ENCODE results near the gene SPECC1. TPM values are rescaled to one million over a fixed set of nuclear protein-coding genes. Genes with fewer than 3 reads are reported as not detected.
"Not testable (repeated sequence)": the region's sequence is repeated elsewhere in the genome, so short reads cannot be mapped to it uniquely, and the experiment has no call there.

The SPECC1 gene
- total RNA-seq, 1 donor from 2014 or later = 35.6 TPM

DNA sequence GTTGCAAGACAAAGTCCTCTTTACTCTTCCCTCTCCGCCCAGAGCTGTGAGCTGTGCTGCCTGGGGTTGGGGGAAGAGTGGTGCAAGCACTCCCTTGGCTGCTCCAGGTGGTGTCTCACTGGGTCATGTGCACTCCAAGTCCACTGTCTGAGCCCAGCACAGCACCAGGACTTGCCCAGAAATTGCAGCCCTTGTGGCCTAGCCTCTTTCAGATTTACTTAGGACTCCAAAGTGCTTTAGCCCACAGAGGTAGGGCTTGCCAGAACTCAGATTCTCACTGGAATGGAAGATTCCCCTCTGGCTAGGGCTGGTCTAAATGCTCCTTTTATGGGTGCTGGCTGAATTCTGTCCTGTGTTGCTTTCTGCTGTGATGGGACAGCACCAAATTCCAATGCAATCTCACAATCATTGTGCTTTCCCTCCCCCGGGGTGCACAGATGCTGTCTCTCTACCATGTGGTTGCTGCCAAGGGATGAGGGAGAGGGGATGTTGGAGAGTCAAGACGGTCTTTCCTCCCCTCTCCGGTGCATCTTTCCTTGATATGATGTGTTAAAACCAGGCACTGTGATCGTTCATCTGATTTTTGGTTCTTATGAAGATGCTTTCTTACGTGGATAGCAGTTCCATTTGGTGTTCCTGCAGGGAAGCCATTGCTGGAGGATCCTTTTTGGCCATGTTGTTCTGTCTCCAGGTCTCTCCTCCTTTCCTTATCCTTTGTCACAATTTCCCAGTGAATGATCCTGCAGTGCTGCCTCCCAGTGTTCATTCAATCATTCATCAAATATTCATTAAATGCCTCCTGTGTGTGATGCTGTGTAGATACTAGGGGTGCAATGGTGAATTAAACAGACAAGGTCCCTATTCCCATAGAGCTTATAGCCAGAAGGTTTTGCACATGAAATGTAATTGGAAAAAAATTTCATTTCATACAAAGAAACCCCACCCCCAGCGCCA, 216.3 kb downstream of the SPECC1 start:
- peaks cover 3% of the 10 kb centered on the region for H3K9me3 Mint-ChIP-seq
- TF ChIP-seq, protein P1, sequence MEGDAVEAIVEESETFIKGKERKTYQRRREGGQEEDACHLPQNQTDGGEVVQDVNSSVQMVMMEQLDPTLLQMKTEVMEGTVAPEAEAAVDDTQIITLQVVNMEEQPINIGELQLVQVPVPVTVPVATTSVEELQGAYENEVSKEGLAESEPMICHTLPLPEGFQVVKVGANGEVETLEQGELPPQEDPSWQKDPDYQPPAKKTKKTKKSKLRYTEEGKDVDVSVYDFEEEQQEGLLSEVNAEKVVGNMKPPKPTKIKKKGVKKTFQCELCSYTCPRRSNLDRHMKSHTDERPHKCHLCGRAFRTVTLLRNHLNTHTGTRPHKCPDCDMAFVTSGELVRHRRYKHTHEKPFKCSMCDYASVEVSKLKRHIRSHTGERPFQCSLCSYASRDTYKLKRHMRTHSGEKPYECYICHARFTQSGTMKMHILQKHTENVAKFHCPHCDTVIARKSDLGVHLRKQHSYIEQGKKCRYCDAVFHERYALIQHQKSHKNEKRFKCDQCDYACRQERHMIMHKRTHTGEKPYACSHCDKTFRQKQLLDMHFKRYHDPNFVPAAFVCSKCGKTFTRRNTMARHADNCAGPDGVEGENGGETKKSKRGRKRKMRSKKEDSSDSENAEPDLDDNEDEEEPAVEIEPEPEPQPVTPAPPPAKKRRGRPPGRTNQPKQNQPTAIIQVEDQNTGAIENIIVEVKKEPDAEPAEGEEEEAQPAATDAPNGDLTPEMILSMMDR (IDR thresholded peaks at IDR 0.05; ENCODE audit: unreplicated experiment) = no peak
- no peak overlapping the region for H3K27ac Mint-ChIP-seq

DNA sequence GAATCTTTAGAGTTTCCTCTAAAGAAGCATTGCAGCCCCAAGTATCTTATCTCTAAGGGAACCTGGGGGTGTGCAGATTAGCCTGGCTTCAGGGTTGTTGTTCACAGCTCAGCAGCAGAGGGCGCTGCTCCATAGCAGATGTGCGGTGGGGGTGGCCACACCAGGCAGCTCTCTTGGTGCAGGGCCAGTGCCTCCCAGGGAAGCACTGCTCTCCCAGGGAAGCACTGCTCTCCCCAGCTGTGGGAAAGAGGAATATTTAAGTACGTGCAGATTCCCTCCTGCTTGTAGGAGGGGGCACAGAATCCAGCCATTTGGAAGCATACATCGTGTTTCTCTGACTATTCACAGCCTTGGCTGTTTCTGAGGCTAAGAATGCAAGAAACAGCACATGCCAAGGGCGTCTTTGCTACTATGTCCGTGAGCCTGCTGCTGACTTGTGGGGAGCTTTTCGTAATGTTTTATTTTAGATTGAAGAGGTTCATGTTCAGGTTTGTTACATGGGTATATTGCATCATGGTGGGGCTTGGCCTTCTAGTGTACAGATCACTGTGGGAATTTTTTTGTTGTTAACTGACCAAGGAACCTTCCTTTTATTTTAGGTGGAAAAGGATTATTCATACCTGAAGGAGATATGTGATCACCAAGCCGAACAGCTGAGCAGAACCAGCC, 217.8 kb downstream of the SPECC1 start:
- H3K4me3 Mint-ChIP-seq = no peak overlapping the region
- DNase-seq (ENCODE audit: low spot score in 2 of 2, unreplicated experiment in 2 of 2) = peak; percentile 69 to 88
- TF ChIP-seq, protein P1 (IDR thresholded peaks at IDR 0.05; ENCODE audit: unreplicated experiment) = peak; percentile 73
- H3K27me3 Mint-ChIP-seq (ENCODE audit: low read depth) = no peaks in the 10 kb centered on the region
- H3K27ac Mint-ChIP-seq = no peak overlapping the region
- no peaks in the 10 kb centered on the region for H3K36me3 Mint-ChIP-seq
- peaks cover 15% of the 10 kb centered on the region for H3K4me1 Mint-ChIP-seq
- no peaks in the 10 kb centered on the region for H3K9me3 Mint-ChIP-seq

More for the DNA sequence above, 216.3 kb downstream of the SPECC1 start:
- H3K4me1 Mint-ChIP-seq = peaks cover 15% of the 10 kb centered on the region
- no peaks in the 10 kb centered on the region for H3K27me3 Mint-ChIP-seq (ENCODE audit: low read depth)
- no peak for DNase-seq (ENCODE audit: low spot score in 2 of 2, unreplicated experiment in 2 of 2)
- H3K36me3 Mint-ChIP-seq = no peaks in the 10 kb centered on the region
- no peak overlapping the region for H3K4me3 Mint-ChIP-seq

DNA sequence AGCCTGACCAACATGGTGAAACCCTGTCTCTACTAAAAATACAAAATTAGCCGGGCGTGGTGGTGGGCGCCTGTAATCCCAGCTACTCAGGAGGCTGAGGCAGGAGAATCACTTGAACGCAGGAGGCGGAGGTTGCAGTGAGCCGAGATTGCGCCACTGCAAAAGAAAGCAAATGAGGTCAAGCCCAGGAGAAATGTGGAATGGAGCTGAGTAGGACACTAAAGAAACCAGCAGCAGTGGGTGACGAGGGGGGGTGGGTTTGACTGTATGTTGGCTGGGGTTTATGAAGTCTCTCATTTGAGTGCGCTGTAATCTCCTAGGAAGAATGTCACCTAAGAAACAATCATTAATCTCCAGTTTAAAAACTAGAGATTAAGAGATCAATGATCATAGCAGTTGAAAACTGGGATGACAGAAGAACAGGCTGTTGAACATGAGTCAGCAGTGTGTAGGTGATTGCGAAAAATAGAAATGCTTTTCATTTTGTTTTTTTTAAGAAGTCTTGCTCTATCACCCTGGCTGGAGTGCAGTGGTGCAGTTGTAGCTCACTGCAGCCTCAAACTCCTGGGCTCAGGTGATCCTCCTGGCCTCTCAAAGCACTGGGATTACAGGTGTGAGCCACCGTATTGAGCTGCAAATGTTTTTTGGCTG, 218.7 kb downstream of the SPECC1 start:
- peaks cover 12% of the 10 kb centered on the region for H3K4me1 Mint-ChIP-seq
- H3K4me3 Mint-ChIP-seq; H3K27me3 Mint-ChIP-seq (ENCODE audit: low read depth); H3K9me3 Mint-ChIP-seq; H3K27ac Mint-ChIP-seq; DNase-seq (ENCODE audit: low spot score in 2 of 2, unreplicated experiment in 2 of 2); H3K36me3 Mint-ChIP-seq: not testable (repeated sequence)

DNA sequence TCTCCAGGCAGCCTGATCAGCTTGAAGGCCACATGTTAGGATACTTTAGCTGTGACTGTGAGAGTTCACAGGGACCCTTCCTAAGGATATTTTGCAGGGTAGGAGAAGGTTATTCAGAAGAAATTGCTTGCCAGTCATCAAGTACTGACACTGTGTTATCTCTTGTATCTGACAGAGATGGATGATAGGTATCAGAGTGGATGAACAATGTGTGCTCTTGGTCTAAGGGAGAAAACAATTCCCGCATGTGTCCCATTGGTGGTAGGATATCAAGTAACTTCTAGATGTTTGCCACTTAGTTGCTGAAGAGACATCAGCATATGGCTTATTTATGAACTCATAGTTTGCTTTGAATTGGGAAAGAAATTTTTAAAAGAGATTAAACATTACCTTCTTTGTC, 219.3 kb downstream of the SPECC1 start:
- Mint-ChIP-seq H3K36me3 (peaks cover 2% of the 10 kb centered on the region), H3K27ac (no peak overlapping the region), H3K9me3 (no peaks in the 10 kb centered on the region), H3K27me3 (ENCODE audit: low read depth) (no peaks in the 10 kb centered on the region), H3K4me3 (no peak overlapping the region), H3K4me1 (peaks cover 11% of the 10 kb centered on the region)
- DNase-seq (ENCODE audit: low spot score in 2 of 2, unreplicated experiment in 2 of 2) = no peak
- TF ChIP-seq, protein P1 (IDR thresholded peaks at IDR 0.05; ENCODE audit: unreplicated experiment) = no peak

DNA sequence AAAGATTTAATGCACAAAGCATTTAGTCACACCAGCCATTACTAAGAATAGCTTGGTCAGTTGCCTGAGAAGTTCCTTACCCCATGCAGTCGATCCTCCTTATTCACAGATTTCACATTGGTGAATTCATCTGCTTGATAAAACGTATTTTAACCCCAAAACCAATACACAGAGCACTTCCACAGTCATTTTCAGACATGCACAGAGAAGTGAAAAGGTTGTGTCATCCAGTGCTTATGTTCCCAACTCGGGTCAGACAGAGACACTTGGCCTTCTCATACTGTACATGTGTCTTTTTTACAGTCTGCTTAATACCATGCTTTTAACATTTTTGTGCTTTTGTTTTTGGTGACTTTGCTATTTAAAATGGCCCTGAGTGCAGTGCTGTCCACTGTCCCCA, 219.7 kb downstream of the SPECC1 start:
- no peak overlapping the region for H3K27ac Mint-ChIP-seq
- no peak for DNase-seq (ENCODE audit: low spot score in 2 of 2, unreplicated experiment in 2 of 2)
- H3K4me1 Mint-ChIP-seq = peaks cover 8% of the 10 kb centered on the region
- peaks cover 2% of the 10 kb centered on the region for H3K36me3 Mint-ChIP-seq
- H3K4me3 Mint-ChIP-seq = no peak overlapping the region
- TF ChIP-seq, protein P1 (IDR thresholded peaks at IDR 0.05; ENCODE audit: unreplicated experiment) = no peak
- H3K27me3 Mint-ChIP-seq (ENCODE audit: low read depth) = no peaks in the 10 kb centered on the region
- no peaks in the 10 kb centered on the region for H3K9me3 Mint-ChIP-seq

All from mesothelial cell of epicardium (in vitro differentiated cells).